HG03064 (cell line): ENCODE measurements around the gene NDEL1.

Source experiments
- ATAC-seq: cut with Tn5 transposase; IDR thresholded peaks from one replicate; pipeline ENCODE4 v1.9.1; 2021; ENCODE audit warnings: low read depth; ENCODE audit not compliant: unreplicated experiment

The NDEL1 gene

DNA sequence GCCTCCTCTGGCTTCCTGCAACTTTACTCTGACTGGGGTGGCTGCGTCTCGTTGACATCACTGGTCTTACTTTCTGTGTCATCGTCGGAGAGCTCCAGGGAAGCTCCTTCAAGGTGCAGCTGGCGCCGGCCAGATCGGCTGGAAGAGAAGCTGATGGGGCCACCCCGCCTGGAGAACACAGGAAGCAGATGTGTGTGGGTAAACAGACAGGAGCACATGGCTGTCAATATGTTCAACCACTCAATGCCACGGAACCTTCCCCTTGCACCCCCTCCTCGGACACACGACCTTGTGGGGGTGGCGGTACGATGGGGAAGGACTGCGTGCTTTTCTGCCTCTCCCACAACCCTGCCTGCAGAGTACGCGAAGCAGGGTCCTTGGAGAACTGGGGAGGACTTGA, 40.1 kb downstream of the NDEL1 start:
- no peak for ATAC-seq

DNA sequence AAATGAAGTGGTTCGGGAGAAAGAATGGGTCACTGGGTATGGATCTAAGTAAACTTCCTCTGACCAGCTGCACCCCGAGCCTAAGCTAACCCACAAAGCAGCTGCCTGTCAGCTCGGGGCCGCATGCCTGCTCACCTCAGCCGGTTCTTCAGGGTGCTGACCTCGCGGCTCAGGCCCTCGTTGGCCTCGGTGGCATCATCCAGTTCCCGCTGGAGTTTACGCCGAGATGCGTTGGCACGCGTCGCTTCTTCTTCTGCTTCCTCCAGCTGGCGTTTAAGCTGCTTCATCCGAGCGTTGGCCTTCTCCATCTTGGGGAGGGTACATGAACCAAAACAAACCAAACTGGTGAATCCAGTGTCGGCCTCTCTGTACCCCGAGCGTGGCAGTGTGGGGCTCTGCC, 41.1 kb downstream of the NDEL1 start:
- ATAC-seq = no peak

DNA sequence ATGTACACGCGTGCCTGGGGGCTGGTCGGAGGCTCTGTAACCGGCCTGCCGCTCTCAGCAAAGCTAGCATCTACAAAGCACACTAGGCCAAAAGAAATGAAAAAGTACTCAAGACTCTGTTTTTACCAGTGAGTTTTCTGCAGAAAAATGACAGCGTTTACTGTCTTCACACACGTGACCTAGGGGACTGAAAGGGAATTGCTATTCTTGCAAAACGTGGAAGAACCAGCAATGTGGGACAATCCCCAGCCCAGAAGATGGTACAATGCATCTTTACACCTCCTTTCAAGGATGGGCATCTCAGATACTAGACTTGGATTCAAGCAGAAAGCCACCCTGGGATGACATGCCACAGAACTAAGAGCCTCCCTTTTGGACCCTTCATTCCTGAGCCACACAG, 41.5 kb downstream of the NDEL1 start:
- ATAC-seq = no peak

DNA sequence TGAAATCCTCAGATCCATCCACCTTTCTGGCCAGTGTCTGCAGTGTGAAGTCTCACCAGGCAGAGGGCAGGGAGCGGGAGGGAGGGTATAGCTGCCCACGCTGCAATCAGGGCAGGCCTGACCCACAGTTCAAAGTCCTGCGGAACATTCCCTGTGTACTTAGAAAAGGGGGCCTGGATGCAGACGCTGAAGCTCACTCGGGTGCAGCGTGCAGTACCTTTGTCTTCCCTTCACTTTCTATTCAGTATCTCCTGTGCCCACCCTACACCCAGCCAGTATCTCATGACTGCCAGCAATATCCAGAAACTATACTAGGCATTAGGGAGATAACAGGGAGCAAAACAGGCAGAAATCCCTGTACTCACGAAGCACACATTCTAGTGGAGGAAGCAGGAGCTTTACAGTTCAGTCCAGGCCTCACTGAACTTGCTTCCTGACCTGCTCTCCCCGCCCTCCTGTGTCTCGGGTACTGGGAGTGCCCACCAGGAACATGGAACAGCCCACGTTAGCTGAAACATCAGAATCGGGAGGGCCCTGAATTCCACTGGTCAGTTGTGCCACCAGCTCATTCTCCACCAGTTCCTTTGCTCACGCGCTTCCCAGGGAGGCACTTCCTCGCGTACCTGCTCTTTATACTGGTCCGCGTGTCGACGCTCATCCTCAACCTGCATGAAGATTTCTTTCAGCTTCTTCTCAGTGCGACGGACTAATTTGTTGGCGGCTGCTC, 42.2 kb downstream of the NDEL1 start:
- no peak for ATAC-seq

DNA sequence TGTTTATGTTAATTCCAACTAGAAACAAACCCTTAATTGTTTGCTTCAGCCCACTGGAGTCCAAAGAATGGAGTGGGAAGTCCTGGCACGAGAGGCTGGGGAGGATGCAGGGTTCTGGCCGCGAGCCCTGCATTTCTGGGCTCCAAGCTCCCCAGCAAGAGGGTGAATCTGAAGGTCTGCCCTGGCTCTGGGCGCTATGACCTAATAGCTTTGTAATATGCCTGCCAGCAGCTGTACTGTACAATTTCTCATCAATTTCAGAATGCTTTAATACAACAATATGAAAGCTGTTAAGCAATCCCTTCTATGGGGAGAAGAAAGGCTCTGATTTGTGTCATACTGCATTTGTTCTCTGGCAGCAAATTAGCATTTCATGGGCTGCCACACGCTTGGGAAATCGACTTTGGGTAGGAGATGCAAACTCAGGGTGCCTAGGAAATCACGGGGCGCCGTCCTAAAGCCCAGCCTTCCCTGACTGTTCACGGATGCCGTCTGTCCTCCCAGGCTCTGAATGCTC, 43.8 kb downstream of the NDEL1 start:
- ATAC-seq = no peak

DNA sequence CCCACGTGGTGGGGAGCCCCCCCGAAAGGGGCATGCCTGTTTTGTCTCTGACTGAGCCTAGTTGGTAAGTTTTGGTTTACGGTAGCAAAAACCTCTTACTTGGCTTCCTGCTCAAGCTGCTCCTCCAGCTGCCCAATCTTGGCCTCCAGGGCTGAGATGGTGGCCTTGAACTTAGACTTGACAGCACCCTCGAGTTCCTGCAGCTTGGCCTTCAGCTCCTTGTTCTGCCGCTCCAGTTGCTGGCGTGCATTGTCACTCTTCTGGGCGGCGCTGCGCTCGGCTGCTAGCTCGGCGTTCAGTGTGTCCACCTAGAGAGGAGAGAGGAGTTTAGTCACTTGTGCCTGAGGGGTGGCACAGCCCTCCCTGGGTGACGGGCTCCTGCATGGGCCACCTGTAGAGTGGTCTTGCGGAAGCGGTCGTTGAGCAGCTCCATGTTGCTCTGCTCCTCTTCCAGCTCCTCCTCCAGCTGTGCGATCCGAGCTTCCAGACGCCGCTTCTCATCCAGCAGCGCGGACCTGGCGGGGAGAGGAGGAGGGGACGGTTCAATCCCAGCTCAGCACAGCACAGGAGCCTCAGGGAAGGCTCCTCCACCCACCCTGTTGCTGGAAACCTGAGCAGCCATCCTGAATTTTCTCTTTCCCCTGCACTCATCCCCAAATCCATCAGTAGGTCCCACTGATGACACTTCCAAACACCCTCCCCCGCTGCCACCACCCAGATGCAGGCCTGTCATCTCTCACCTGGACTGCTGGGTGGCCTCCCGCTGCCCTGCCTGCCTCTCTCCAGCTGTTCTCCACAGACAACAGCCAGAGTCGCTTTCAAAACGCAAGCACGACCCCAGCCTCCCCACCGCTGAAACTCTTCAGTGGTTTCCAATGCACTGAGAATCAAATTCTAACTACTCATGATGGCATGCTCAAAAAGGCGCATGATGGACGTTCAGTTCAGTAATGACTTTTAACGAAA, 44.6 kb downstream of the NDEL1 start:
- no peak for ATAC-seq

DNA sequence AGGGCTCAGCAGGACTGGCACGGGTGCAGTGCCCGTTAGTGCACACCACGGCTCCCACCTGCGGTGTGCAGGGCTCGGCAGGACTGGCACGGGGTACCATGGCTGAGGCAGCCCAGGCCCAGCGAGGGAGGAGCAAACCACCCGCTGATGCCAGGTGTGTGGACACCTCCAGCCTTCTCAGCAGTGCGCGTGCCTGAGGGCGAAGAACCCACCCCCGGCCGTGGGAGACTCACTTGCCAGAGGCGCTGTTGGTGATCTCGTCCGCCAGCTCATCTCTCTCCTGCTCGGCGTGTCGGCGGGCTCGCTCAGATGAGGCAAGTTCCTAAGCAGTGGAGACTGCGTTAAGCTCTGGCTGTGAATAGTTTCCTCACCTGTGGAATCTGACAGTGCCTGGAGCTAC, 45.4 kb downstream of the NDEL1 start:
- no peak for ATAC-seq

DNA sequence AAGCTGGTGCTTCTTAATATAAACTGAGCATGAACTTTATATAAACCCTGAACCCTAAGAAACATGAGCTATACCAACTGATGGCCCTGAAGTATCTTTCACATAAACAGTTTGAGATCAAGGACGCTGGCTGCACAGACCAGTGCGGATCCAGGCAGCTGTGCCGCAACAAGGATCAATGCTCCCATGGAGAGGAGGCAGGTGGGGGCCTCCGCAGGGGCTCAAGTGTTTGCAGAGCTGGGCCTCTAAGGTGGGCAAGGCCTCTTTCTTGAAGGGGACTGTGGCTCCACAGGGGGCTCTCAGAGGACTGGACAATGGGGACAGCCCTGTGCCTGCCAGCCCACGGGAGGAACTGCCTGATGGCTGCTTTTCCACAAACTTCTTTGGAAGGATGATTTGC, 46.0 kb downstream of the NDEL1 start:
- no peak for ATAC-seq

DNA sequence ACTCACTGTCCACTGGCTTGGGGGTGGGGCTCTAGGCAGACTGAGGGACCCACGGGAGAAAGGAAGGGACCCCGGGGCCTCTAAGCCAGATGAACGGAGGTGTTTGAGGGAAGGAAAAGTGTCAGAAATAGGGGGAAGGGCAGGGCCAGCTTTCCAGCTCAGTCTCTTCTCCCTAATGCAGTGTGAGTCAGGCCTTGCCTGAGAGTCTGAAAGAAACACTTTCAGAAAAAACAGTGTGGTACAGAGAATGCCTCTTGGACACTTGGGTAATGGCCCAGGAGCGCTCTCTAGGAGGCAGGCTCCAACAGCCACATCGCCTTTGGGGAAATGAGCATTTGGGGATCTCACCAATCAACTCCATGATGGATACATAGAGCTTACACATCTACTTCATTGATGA, 46.9 kb downstream of the NDEL1 start:
- no peak for ATAC-seq

DNA sequence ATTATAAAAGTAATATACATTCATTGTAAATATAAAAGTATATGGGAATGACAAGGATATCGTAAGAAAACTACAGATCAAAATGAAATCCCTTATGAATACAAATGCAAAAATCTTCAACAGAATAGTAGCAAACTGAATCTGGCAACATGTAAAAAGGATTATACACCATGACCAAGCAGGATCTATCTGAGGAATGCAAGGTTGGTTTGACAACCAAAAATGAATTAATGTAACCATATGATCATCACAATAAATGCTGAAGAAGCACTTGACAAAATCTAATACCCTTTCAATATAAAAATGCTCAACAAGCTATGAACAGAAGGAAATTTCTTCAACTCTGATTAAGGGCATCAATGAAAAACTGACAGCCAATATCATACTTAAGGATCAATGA, 48.8 kb downstream of the NDEL1 start:
- ATAC-seq = no peak

DNA sequence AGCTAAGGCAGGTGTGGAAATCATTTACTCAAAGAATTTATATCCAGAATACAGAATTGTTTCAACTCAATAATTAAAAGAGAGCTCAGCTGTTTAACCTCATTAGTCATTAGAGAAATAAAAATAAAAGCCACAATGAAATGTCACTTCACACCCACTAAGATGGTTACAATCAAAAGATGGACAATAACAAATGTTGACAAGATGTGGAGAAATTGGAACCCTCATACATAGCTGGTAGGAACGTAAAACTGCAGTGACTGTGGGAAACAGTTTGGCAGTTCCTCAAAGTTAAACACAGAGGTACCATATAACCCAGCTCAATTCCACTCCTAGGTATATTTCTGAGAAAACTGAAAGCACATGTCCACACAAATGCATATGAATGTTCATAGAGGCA, 49.8 kb downstream of the NDEL1 start:
- no peak for ATAC-seq

DNA sequence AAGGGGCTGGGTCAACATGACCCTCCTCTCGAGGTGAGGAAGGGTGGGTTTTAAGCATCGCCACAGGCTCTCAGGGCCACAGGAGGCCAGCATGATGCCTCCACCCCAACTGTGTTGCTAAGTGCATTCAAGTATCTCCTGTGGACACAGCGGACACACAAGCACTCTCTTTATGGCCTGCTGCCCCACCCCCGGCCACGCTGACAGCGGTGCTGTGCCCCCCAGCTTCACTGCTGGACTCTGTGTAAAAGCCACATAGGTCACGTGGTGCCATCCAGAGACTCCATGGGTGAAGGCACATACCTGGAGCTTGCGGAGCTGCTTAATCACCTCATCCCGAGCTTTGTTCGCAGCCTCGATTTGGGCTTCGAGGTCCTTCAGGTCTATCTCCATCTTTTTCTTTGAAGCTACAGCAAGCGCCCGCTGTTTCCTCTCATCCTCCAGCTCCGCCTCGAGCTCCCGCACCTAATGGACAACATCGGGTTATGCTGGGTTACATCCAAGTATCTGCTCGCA, 51.5 kb downstream of the NDEL1 start:
- ATAC-seq = no peak

DNA sequence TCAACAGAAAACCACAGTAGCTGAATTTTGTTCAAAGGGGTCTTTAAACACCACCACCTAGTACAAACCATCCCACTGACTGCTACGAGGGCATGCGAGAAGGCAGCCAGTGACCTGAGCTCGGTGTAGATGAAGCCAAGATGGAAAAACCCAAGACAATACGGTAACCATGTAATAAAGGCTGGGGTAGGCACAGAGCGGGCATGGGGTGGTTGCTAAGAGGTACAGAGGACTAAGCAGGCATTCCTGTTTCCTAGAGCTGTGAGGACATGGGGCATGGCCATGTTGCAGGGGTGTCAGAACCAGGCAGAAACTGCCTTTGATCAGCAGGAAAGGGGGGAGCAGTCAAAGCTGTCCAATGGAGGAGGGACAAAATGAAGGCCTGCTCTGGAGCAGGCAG, 52.1 kb downstream of the NDEL1 start:
- no peak for ATAC-seq

DNA sequence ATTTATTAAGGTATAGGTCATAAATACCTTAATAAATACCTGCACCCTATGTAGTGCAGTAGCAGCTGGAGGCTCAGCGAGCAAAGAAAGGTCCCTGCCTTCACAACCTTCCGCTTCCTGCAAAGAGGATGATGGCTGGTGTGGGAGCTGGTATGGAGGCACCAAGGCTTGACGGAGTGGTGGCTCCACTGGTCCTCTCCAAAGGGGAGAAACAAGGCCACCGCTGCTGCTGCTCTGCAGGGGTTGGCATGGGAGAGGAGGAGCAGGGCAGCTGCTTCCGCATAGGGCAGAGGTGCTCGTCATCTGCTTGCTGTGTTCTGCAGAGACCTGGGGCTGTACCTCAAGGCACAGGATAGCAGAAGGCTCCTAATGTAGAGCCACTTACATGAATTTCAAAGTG, 52.8 kb downstream of the NDEL1 start:
- no peak for ATAC-seq

DNA sequence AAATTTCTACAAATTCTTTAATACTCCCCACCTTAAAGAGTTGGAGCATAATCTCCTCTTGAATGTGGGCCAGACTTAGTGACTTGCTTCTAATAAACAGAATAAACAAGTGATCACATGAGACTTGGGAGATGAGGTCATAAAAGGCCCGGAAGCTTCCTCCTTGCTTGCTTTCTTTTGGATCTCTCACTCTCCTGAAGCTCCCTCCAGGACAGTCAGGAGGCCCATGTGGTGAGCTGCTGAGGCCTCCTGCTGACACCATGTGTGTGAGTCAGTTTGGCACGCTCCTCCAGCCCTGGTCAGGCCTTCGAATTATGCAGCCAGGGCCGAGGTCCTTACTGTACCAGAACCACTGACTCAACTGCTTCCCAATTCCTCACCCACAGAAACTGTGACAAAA, 53.2 kb downstream of the NDEL1 start:
- ATAC-seq = no peak

DNA sequence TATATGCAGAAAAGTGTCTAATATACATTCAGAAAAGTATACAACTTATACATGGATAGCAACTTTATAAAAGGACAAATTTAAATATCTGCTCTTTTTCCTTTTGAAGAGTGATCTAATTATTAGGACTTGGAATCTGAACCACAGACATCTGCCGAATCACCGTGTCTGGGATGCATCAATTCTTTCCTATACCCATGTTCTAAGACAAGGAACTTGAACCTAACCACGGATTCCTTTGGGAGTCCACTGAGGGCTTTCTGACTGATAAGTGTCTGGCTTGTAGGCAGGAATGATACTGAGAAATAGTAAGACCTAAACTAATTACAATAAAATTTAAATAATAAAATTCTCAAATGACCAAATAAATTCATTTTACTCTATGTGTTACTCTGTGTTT, 54.2 kb downstream of the NDEL1 start:
- no peak for ATAC-seq

DNA sequence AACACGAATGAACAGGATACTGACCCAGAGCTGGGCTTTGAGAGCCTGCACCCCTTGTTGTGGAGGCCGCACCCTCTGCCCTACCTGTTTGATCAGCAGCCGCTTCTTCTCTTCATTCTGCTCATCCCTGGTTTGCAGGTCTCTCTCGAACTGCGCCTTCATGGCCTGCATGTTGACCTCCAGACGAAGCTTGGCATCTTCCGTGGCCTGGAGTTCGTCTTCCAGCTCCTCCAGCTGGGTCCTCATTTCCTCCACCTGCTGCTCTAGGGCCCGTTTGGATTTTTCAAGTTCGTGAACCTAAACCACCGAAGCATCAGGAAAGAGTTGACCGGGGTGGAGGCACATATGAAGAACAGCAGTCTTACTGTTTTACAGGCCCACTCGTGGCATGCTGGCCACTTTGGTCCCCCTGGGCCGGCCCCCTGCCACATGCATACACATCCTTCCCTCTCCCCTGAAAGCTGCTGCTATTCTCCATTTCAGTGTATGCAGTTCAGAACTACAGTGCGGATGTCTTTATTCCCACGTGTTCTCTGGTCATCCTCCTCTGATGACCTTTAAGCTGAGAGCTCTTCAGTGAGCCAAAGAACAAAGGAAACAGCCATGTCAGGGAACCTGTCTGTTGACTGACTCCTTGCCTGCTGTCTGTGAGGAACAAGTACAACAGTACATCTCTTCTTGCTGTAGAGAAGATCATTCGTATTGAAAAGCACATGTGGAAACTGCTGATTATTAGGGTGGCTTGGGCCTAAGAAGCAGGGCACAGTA, 54.8 kb downstream of the NDEL1 start:
- no peak for ATAC-seq

DNA sequence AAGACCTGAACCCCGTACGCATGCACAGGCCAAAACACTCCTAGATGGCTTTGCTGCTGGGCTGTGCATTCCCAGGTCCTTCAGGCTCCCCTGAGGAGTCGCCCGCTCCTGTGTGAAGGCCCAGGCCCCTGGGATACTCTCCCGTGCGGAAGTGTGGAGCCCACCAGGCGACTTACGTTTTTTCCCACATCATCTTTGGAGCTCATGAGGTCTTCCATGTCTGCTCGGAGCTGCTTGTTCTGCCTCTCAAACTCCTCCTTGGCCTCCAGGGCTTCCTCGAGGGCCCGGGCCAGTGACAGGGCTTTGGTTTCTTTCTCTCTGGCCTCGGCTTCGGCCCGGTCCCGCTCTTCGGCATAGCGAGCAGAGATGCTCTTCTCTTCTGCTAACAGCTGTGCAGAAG, 56.4 kb downstream of the NDEL1 start:
- no peak for ATAC-seq

DNA sequence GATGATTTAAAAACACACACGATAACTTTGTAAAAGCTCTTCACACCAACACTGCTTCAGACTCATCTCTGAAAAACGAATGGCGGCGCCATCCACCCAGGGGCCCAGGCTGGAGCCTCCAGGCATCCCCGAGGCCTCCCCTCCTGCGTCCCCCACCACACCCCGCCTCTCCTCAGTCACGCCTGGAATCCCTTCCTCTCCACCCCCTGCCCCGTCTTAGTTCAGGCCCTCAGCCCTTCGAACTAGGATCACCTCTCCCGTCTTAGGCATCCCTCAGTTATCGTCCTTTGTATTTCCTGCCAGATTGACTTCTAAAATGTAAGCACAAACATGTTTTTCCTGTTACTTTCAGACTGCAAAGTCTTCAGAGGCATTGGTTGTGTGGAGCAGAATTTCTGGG, 58.3 kb downstream of the NDEL1 start:
- no peak for ATAC-seq

DNA sequence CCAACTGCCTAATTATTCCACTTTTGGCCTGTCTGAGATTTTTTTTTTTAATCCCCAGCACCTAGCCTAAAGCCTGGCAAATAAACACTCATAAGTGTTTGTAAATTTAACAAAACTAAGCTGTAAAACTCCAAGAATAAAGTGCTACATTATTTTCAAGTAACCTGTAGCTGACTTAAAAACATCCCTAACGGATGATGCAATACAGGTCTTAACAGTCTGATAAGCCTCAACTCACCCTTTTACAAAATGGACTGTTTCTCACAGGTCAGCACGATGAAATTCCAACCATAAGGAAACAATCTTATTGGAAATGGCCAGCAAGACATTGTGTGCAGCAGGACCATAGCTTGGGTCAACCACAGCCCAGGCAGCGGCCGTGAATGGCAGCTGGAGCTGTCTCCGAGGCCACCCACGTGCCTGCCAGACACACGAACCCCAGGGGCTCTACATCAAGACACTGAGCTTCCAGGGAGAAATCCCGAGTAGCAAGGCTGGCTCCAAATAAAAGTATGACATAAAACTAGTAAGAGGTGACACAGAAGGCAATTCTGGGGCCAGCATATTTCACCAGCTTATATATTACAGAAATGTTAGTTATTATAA, 58.9 kb downstream of the NDEL1 start:
- ATAC-seq = no peak
